Measurements from ENCODE around the gene CREG1. TPM values are rescaled to one million over a fixed set of nuclear protein-coding genes. Genes with fewer than 3 reads are reported as not detected.

The CREG1 gene
- polyA plus RNA-seq, 1 donor: 156 TPM

DNA sequence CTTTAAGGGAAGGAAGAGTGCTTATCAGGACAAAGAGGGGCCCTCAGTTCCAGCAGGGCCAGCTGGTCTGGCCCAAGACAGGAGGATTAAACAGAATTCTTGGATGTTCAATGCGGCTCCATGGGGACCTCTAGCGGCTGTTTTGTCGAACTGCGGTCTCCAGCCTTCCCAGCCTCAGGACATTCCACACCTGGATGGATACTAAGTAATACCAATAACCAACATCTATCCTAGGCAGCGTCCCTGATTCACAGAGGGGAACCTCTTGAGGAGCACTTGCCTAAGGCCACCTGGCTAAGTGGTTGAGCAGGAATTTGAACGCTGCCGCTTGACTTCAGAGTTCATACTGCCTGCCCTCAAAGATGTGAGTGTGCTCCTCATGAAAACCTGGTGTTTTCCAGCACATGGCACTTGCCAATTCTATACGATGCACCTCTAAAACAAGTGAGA, 19.7 kb downstream of the CREG1 start:
- peaks cover 18% of the 10 kb centered on the region for H3K4me1 ChIP-seq (ENCODE audit: control insufficient read depth, insufficient read depth, low read length)
- H3K4me3 ChIP-seq (ENCODE audit: low read length): no peak overlapping the region
- DNase-seq: peak; percentile 59 to 71
- no peaks in the 10 kb centered on the region for H3K36me3 ChIP-seq (ENCODE audit: control insufficient read depth, insufficient read depth, low read length)
- no peaks in the 10 kb centered on the region for H3K9me3 ChIP-seq (ENCODE audit: control insufficient read depth, low read depth, low read length)
- H3K27me3 ChIP-seq (ENCODE audit: control insufficient read depth, insufficient read depth, low read length): no peaks in the 10 kb centered on the region
- peak overlapping the region; percentile 62 for H3K27ac ChIP-seq (ENCODE audit: low read length)
- no CpG with 5 or more reads among the region's 8 CpGs for WGBS (ENCODE audit: insufficient coverage, low lambda C conversion rate)

DNA sequence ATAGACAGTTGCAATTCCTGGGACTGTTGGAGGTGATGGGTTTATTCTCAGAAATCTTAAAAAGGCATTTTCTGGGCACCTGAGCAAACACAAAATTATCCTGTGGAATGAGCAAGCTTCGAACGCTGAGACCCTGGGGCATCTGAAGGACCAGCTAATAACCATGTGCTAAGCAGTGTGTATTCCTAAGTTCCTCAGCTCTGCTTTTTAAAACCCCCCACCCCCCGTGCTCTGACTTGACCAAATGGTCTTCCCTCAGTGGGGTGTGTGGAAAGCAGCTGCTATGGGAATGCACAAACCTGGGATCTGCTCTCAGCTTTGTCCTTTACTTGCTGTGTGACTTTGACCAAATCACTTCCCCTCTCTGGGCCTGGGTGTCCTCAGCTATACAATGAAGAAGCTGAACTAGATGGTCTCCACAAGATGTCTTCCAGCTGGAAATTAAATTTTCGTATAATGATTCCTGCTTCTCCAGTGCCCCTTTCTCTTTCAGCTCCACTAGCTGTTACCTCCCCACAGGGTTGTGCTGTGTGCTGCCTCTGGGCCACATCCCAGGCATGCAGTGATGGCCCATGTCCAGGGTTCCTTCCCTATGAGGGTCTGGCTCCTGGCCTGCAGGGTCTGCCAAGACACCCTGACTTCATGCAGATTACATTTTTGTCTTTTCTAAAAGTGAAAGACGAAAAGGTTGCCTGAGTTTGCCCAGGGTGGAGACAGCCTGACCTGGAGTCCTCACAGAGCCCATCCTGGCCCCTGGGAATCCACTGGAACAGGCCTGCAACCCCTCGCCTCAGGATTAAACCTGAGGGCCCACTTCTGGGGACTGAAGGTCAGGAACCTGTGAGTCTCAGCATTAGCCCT, 20.4 kb downstream of the CREG1 start:
- Histone ChIP-seq H3K27me3 (ENCODE audit: control insufficient read depth, insufficient read depth, low read length) (no peaks in the 10 kb centered on the region), H3K4me1 (ENCODE audit: control insufficient read depth, insufficient read depth, low read length) (peaks cover 18% of the 10 kb centered on the region), H3K27ac (ENCODE audit: low read length) (peak overlapping the region; percentile 62), H3K9me3 (ENCODE audit: control insufficient read depth, low read depth, low read length) (no peaks in the 10 kb centered on the region), H3K4me3 (ENCODE audit: low read length) (no peak overlapping the region), H3K36me3 (ENCODE audit: control insufficient read depth, insufficient read depth, low read length) (no peaks in the 10 kb centered on the region)
- DNase-seq: no peak
- no CpG with 5 or more reads among the region's 6 CpGs for WGBS (ENCODE audit: insufficient coverage, low lambda C conversion rate)

DNA sequence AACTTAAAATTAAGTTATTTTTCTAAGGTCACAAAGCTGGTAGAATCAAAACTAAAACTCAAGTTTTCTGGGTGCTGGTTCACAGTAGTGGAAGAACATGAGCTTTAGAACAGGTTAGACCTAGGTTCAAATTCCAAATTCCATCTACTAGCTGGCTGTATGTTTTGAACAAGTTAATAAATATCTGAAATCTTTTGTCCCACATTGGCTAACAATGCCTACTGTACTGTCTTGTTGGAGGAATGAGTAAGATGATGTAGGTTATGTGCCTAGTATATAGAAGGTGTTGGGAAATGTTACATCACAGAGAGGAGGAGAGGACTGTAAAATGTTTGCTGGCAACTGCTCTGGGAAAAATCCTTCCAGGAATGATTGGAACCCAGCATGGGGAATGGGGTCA, 21.2 kb downstream of the CREG1 start:
- peak; percentile 86 to 91 for DNase-seq
- Histone ChIP-seq H3K4me1 (ENCODE audit: control insufficient read depth, insufficient read depth, low read length) (peaks cover 18% of the 10 kb centered on the region), H3K36me3 (ENCODE audit: control insufficient read depth, insufficient read depth, low read length) (no peaks in the 10 kb centered on the region), H3K4me3 (ENCODE audit: low read length) (no peak overlapping the region), H3K27me3 (ENCODE audit: control insufficient read depth, insufficient read depth, low read length) (no peaks in the 10 kb centered on the region), H3K9me3 (ENCODE audit: control insufficient read depth, low read depth, low read length) (no peaks in the 10 kb centered on the region), H3K27ac (ENCODE audit: low read length) (peak overlapping the region; percentile 75)

DNA sequence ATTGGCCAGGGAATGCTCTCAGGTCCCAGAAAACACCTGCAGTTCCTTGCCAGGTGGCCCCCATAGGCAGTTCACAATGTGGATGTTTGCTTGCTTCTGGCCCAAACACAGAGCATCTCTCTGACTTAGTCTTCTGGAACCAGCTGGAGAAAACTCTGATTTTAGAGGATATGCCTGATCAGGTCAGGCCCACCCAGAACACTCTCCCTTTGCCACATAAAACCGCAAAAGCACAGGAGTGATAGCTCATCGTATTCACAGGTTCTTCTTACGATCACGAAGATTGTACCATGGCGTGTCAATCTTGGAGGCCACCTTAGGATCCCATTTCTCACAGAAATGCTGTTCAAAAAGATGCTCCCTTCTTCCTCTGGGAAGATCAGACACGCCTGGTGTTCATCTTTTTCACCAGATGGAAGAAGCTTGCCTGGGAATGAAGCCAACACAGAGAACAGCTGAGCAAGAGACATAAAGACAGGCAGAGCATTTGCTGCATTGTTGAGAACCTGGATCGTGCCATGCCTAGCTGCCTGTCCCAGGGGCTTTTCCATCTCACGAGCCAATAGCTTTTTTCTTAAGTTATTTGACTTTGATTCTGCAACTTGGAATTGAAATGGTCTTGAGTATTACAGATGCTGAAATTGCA, 23.6 kb downstream of the CREG1 start:
- H3K27me3 ChIP-seq (ENCODE audit: control insufficient read depth, insufficient read depth, low read length): no peaks in the 10 kb centered on the region
- no CpG with 5 or more reads among the region's 8 CpGs for WGBS (ENCODE audit: insufficient coverage, low lambda C conversion rate)
- no peak for DNase-seq
- peaks cover 18% of the 10 kb centered on the region for H3K4me1 ChIP-seq (ENCODE audit: control insufficient read depth, insufficient read depth, low read length)
- no peaks in the 10 kb centered on the region for H3K9me3 ChIP-seq (ENCODE audit: control insufficient read depth, low read depth, low read length)
- H3K4me3 ChIP-seq (ENCODE audit: low read length): no peak overlapping the region
- no peak overlapping the region for H3K27ac ChIP-seq (ENCODE audit: low read length)
- H3K36me3 ChIP-seq (ENCODE audit: control insufficient read depth, insufficient read depth, low read length): no peaks in the 10 kb centered on the region

DNA sequence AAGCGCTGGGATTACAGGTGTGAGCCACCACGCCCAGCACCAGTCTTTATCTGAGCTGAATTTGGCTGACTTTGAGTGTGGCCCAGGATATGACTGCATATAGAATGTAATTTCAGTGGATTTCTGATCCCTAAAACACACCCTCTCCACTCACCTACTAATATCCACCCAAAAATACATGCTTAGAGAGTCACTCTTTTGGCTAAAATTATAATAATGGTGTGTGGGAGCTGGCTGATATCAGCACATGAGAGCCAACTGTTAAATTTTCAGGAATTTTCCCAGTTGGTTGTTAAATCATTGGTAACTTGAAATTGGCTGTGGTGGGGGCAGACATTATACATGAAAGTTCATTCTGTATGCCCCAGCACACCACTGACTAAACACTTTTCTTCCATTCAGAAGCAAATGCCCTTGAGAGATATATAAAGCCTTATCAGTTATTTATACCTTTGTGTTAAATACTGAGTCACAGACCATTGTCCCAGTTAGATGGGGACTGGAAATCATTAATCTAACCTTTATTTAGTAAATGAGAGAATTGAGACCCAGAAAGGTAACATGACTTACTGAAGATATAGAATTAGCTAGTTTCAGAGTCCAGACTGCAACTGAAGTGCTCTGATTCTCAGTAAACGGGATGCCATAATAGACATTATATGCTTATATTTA, 25.4 kb downstream of the CREG1 start:
- Histone ChIP-seq H3K36me3 (ENCODE audit: control insufficient read depth, insufficient read depth, low read length) (no peaks in the 10 kb centered on the region), H3K27me3 (ENCODE audit: control insufficient read depth, insufficient read depth, low read length) (no peaks in the 10 kb centered on the region), H3K27ac (ENCODE audit: low read length) (no peak overlapping the region), H3K4me3 (ENCODE audit: low read length) (no peak overlapping the region), H3K9me3 (ENCODE audit: control insufficient read depth, low read depth, low read length) (no peaks in the 10 kb centered on the region), H3K4me1 (ENCODE audit: control insufficient read depth, insufficient read depth, low read length) (peaks cover 13% of the 10 kb centered on the region)
- DNase-seq: peak in 1 of 2 donors; percentile 63
- no CpG with 5 or more reads among the region's 3 CpGs for WGBS (ENCODE audit: insufficient coverage, low lambda C conversion rate)

DNA sequence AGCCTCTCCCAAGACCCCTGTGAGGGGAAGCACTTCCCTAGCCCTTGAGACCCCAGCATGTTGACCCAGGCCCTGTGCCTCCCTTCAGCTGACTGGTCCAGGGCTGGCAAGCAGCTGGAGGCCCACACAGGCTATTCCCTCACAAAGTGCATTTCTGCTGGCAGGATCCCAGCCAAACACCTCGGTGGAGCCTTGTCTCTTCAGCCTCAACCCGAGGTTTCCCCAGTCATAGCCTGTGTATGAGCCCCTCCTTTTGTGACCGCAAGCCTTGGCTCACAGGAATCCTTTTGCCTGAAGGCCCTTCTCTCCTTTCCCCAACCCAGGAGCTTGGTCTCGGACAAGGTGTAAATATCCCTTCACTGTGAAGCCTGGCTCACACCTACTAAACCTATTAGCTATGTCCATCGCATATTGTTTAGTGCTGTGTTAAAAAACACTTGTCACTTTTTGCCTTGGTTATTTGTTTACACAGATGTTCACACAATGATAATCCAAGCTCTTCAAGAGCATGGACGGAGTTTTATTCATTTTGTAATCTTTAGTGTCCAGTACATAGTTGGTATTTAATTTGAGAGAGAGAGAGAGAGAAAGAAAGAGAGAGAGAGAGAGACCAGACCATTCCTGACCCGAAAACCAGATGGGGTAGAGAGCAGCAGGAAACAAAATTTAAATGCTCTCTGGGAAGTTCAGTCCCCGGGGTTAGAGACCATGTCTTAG, 26.7 kb downstream of the CREG1 start:
- H3K9me3 ChIP-seq (ENCODE audit: control insufficient read depth, low read depth, low read length): no peaks in the 10 kb centered on the region
- no peak overlapping the region for H3K4me3 ChIP-seq (ENCODE audit: low read length)
- WGBS (ENCODE audit: insufficient coverage, low lambda C conversion rate): 71% methylated on average over 1 of the region's 8 CpGs
- H3K27me3 ChIP-seq (ENCODE audit: control insufficient read depth, insufficient read depth, low read length): no peaks in the 10 kb centered on the region
- no peak overlapping the region for H3K27ac ChIP-seq (ENCODE audit: low read length)
- H3K36me3 ChIP-seq (ENCODE audit: control insufficient read depth, insufficient read depth, low read length): no peaks in the 10 kb centered on the region
- peaks cover 3% of the 10 kb centered on the region for H3K4me1 ChIP-seq (ENCODE audit: control insufficient read depth, insufficient read depth, low read length)
- no peak for DNase-seq

DNA sequence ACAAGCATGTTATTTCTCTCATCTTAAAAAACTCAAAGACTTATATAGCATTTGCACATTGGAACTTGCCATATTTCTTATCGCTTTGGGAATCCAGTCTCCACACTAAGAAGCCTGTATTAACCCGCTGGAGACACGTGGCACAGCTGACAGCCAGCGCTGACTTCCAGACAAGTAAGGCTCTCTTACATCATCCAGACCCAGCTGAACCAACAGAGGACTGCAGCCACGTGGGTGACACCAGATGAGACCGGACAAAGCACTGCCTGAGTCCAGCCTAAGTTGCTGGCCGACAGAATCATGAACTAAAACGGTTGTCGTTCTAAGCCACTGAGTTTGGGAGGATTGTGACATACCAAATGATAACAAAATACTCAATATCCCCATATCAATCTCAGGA, 28.9 kb downstream of the CREG1 start:
- Histone ChIP-seq H3K27ac (ENCODE audit: low read length) (no peak overlapping the region), H3K4me3 (ENCODE audit: low read length) (no peak overlapping the region), H3K36me3 (ENCODE audit: control insufficient read depth, insufficient read depth, low read length) (no peaks in the 10 kb centered on the region), H3K9me3 (ENCODE audit: control insufficient read depth, low read depth, low read length) (no peaks in the 10 kb centered on the region), H3K27me3 (ENCODE audit: control insufficient read depth, insufficient read depth, low read length) (no peaks in the 10 kb centered on the region), H3K4me1 (ENCODE audit: control insufficient read depth, insufficient read depth, low read length) (peaks cover 3% of the 10 kb centered on the region)
- no CpG with 5 or more reads among the region's 9 CpGs for WGBS (ENCODE audit: insufficient coverage, low lambda C conversion rate)
- peak in 1 of 2 donors; percentile 36 for DNase-seq

DNA sequence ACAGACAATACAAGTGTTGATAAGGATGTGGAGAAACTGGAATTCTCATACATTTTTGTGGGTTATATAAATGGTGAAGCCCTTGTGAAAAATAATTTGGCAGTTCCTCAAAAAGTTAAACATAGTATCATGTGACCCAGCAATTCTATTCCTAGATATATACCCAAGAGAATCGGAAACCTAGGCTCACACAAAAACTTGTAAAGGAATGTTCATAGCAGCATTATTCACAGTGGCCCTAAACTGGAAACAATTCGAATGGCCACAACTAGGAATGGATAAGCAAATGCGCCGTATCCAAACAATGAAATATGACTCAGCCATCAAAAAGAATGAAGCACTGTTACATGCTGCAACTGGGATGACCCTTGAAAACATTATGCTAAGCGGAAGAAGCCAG, 31.3 kb downstream of the CREG1 start:
- no peaks in the 10 kb centered on the region for H3K36me3 ChIP-seq (ENCODE audit: control insufficient read depth, insufficient read depth, low read length)
- H3K4me3 ChIP-seq (ENCODE audit: low read length): no peak overlapping the region
- H3K9me3 ChIP-seq (ENCODE audit: control insufficient read depth, low read depth, low read length): no peaks in the 10 kb centered on the region
- no peaks in the 10 kb centered on the region for H3K27me3 ChIP-seq (ENCODE audit: control insufficient read depth, insufficient read depth, low read length)
- H3K27ac ChIP-seq (ENCODE audit: low read length): no peak overlapping the region
- 96% methylated on average over 4 of the region's 5 CpGs for WGBS (ENCODE audit: insufficient coverage, low lambda C conversion rate)
- DNase-seq: no peak
- no peaks in the 10 kb centered on the region for H3K4me1 ChIP-seq (ENCODE audit: control insufficient read depth, insufficient read depth, low read length)

DNA sequence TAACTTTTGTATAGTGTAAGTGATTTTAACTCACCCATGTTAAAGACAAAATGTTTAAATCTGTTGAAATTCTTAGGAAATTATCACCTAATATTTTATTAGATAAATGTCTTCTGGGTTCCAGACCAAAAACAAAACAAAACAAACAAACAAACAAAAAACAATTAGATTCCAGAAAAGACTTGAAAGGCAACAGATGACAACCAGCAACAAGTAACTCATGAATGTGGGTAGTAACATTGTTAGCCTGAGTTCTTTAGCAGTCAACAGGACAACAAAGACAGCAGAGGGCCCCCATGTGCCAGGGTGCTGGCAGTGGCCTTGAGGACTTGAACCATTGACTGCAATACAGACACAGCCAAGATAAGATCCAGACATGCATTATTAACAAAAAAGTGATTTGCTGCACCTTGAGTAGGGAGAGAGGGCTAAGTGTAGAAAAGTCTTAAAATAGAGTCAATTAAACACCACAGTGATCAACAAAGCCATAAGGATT, 32.8 kb downstream of the CREG1 start:
- H3K27ac ChIP-seq (ENCODE audit: low read length): no peak overlapping the region
- no peak for DNase-seq
- no peak overlapping the region for H3K4me3 ChIP-seq (ENCODE audit: low read length)
- no peaks in the 10 kb centered on the region for H3K36me3 ChIP-seq (ENCODE audit: control insufficient read depth, insufficient read depth, low read length)
- no peaks in the 10 kb centered on the region for H3K4me1 ChIP-seq (ENCODE audit: control insufficient read depth, insufficient read depth, low read length)
- H3K9me3 ChIP-seq (ENCODE audit: control insufficient read depth, low read depth, low read length): no peaks in the 10 kb centered on the region
- H3K27me3 ChIP-seq (ENCODE audit: control insufficient read depth, insufficient read depth, low read length): no peaks in the 10 kb centered on the region

DNA sequence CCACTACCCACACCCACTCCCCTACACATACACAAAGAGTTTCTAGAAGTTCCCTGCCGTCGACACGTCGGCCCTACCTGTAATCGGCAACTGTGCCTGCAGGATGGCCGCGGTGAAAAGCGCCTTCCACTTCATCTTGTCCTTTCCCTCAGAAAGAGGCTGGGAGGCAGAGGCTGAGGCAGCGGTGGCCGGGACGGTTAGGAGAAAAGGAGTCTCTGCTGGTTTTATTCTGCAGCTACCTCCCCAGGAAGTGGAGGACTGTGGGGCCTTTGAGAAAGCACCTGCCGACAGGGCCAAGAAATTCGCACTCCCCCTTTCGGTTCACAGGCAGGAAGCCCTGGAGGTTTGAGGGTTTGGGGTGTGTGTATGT, 35.2 kb downstream of the CREG1 start, which contains the start of gene CD247:
Gene CD247 (minus strand): TSS at position 199 of the 370 bp plus-strand sequence. CDS start 64 bp downstream, at position 135.
- Histone ChIP-seq H3K4me3 (ENCODE audit: low read length) (no peak within 1 kb of the TSS), H3K4me1 (ENCODE audit: control insufficient read depth, insufficient read depth, low read length) (no peaks in the 10 kb centered on the region), H3K27me3 (ENCODE audit: control insufficient read depth, insufficient read depth, low read length) (no peaks in the 10 kb centered on the region), H3K36me3 (ENCODE audit: control insufficient read depth, insufficient read depth, low read length) (no peaks in the 10 kb centered on the region), H3K27ac (ENCODE audit: low read length) (no peak within 1 kb of the TSS), H3K9me3 (ENCODE audit: control insufficient read depth, low read depth, low read length) (no peaks in the 10 kb centered on the region)
- WGBS (ENCODE audit: insufficient coverage, low lambda C conversion rate): no CpG with 5 or more reads among the region's 14 CpGs
- no peak for DNase-seq
